Smooth muscle cell (in vitro differentiated cells): Measurements from ENCODE around the gene CNST. TPM values are rescaled to one million over a fixed set of nuclear protein-coding genes. Genes with fewer than 3 reads are reported as not detected.

Experiments used
- DNase-seq: peaks from one replicate; lab custom pipeline; 2025; ENCODE audit not compliant: unreplicated experiment; lab: John Stamatoyannopoulos, UW
- H2AFZ ChIP-seq: fragments of 200-600 bp; sonication (generic); 2 replicates; pipeline ENCODE4 v1.6.0; 2016; ENCODE audit warnings: antibody characterized with exemption, low read depth, mild to moderate bottlenecking
- H3F3A ChIP-seq: fragments of 200-600 bp; sonication (generic); 2 replicates; pipeline ENCODE4 v1.6.0; 2017; ENCODE audit warnings: antibody characterized with exemption, low read depth
- H3K27ac ChIP-seq: fragments of 200-600 bp; sonication (generic); 2 replicates; pipeline ENCODE4 v1.5.1; 2016; ENCODE audit warnings: low read depth, mild to moderate bottlenecking
- H3K27me3 ChIP-seq: fragments of 200-600 bp; sonication (generic); 2 replicates; pipeline ENCODE4 v1.6.1; 2016; ENCODE audit warnings: low read depth, mild to moderate bottlenecking
- H3K36me3 ChIP-seq: fragments of 200-600 bp; sonication (generic); 2 replicates; pipeline ENCODE4 v1.5.1; 2016; ENCODE audit warnings: low read depth
- H3K4me1 ChIP-seq: fragments of 200-600 bp; sonication (generic); 2 replicates; pipeline ENCODE4 v1.5.1; 2016; ENCODE audit warnings: low read depth
- H3K4me2 ChIP-seq: fragments of 200-600 bp; sonication (generic); 2 replicates; pipeline ENCODE4 v1.6.0; 2016; ENCODE audit warnings: mild to moderate bottlenecking
- H3K4me3 ChIP-seq: fragments of 200-600 bp; sonication (generic); 2 replicates; pipeline ENCODE4 v1.5.1; 2016; ENCODE audit warnings: mild to moderate bottlenecking
- H3K79me2 ChIP-seq: fragments of 200-600 bp; sonication (generic); 2 replicates; pipeline ENCODE4 v1.6.0; 2016; ENCODE audit warnings: low read depth, mild to moderate bottlenecking
- H3K9ac ChIP-seq: fragments of 200-600 bp; sonication (generic); 2 replicates; pipeline ENCODE4 v1.6.0; 2016; ENCODE audit warnings: low read depth
- H3K9me3 ChIP-seq: fragments of 200-600 bp; sonication (generic); replicated peaks from 2 replicates; pipeline ENCODE4 v1.5.1; 2016; ENCODE audit warnings: low read depth
- H4K20me1 ChIP-seq: fragments of 200-600 bp; sonication (generic); 2 replicates; pipeline ENCODE4 v1.6.0; 2016; ENCODE audit warnings: low read depth
- WGBS: methylation state at CpG from one replicate; pipeline ENCODE4 v1.1.7; 2016; ENCODE audit warnings: low lambda C conversion rate; 5-methylcytosine and 5-hydroxymethylcytosine counted together
- polyA plus RNA-seq: library from polyadenylated mRNA; unstranded; fragments of >200 nt; fragmentation: Nextera tagmentation; extraction: Ambion mirVana; gene quantifications from 2 replicates; pipeline ENCODE4 v1.2.1, GENCODE V29; 2016
- total RNA-seq: library from RNA; depleted of rRNA; stranded (reverse); fragments of >200 nt; gene quantifications from 2 replicates; pipeline ENCODE4 v1.2.3, GENCODE V29; 2014
- TF ChIP-seq, protein P1 (sequence below): fragments of 200-600 bp; sonication (generic); IDR thresholded peaks from 2 replicates; pipeline ENCODE4 v1.5.1; 2017; ENCODE audit warnings: borderline replicate concordance, mild to moderate bottlenecking, antibody characterized with exemption; ENCODE audit not compliant: insufficient read depth, poor library complexity, severe bottlenecking

CNST gene
- total and polyA plus RNA-seq, 2 experiments from 2014 or later: 6.7 to 16.9 TPM

DNA sequence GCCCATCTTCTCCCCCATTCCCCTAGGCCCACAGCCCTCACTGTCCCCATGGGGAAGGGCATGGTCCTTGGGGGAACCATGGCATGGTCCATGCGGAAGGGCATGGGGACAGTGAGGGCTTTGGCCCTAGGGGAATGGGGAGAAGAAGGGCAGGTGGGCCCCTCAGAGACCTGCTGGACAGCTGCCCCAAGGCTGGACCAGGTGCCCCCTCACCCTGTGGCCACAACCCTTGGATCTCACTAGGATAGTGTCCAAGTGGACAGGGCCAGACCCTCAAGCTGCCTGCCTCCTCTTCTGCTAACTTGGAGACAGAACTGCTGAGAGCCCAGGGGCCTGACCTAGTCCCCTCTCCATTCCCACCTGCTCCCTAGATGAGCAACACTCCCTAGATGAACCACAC lies 46.7 kb upstream of the CNST start:
- Histone ChIP-seq H3K79me2 (no peaks in the 10 kb centered on the region), H3F3A (no peaks in the 10 kb centered on the region), H3K4me1 (no peaks in the 10 kb centered on the region), H3K36me3 (no peaks in the 10 kb centered on the region), H2AFZ (no peak overlapping the region), H3K9me3 (no peaks in the 10 kb centered on the region), H3K27ac (no peak overlapping the region), H4K20me1 (no peaks in the 10 kb centered on the region), H3K4me2 (no peak overlapping the region), H3K4me3 (no peak overlapping the region), H3K27me3 (no peaks in the 10 kb centered on the region), H3K9ac (no peak overlapping the region)
- no peak for DNase-seq
- 100% methylated on average over 1 of the region's 1 CpG for WGBS
- TF ChIP-seq, protein P1, sequence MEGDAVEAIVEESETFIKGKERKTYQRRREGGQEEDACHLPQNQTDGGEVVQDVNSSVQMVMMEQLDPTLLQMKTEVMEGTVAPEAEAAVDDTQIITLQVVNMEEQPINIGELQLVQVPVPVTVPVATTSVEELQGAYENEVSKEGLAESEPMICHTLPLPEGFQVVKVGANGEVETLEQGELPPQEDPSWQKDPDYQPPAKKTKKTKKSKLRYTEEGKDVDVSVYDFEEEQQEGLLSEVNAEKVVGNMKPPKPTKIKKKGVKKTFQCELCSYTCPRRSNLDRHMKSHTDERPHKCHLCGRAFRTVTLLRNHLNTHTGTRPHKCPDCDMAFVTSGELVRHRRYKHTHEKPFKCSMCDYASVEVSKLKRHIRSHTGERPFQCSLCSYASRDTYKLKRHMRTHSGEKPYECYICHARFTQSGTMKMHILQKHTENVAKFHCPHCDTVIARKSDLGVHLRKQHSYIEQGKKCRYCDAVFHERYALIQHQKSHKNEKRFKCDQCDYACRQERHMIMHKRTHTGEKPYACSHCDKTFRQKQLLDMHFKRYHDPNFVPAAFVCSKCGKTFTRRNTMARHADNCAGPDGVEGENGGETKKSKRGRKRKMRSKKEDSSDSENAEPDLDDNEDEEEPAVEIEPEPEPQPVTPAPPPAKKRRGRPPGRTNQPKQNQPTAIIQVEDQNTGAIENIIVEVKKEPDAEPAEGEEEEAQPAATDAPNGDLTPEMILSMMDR: no peak

DNA sequence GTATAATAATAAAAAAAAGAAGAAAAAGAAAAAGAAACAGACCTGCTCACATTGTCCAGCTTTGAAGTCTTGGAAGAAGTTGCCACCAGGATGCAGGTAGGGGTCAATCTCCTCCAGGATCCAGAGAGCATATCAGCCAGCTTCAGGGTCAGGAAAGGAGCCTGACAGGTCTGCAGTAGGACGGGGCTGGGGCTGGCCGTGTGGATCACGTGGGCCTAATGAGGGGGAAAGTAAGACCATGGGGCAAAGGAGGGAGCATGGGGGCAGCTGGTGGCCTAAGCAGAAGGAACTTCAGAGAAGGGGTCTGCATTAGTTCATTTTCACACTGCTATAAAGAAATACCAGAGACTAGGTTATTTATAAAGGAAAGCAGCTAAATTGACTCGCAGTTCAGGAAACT lies 39.9 kb upstream of the CNST start:
- TF ChIP-seq, protein P1: no peak
- WGBS: 92% methylated on average over 4 of the region's 4 CpGs
- Histone ChIP-seq H3K27ac (no peak overlapping the region), H3K4me2 (no peak overlapping the region), H3K79me2 (no peaks in the 10 kb centered on the region), H3K4me3 (no peak overlapping the region), H2AFZ (no peak overlapping the region), H3K4me1 (no peaks in the 10 kb centered on the region), H4K20me1 (no peaks in the 10 kb centered on the region), H3K27me3 (no peaks in the 10 kb centered on the region), H3F3A (no peaks in the 10 kb centered on the region), H3K9ac (no peak overlapping the region), H3K36me3 (no peaks in the 10 kb centered on the region), H3K9me3 (no peaks in the 10 kb centered on the region)
- no peak for DNase-seq

DNA sequence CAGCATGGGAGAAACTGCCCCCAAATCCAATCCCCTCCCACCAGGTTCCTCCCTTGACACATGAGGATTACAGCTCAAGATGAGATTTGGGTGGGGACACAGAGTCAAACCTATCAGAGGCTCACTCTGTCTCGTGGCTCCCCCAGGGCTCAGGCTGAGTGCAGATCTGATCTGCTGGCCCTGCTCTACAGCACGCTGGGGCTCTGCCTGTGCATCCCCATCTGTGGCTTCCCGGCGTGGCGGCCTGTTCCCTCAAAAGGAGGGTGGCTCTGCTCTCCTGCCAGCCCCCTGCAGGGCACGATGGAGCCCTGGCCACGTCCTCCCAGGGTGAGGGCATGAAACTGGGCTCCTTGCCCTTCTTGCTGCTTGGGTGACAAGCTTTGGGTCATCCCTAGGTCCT lies 39.3 kb upstream of the CNST start:
- Histone ChIP-seq H4K20me1 (no peaks in the 10 kb centered on the region), H3K4me2 (no peak overlapping the region), H3K79me2 (no peaks in the 10 kb centered on the region), H3K9me3 (no peaks in the 10 kb centered on the region), H3K4me1 (no peaks in the 10 kb centered on the region), H3K36me3 (no peaks in the 10 kb centered on the region), H3F3A (no peaks in the 10 kb centered on the region), H3K9ac (no peak overlapping the region), H2AFZ (no peak overlapping the region), H3K27me3 (no peaks in the 10 kb centered on the region), H3K27ac (no peak overlapping the region), H3K4me3 (no peak overlapping the region)
- TF ChIP-seq, protein P1: no peak
- no peak for DNase-seq
- 89% methylated on average over 7 of the region's 7 CpGs for WGBS

DNA sequence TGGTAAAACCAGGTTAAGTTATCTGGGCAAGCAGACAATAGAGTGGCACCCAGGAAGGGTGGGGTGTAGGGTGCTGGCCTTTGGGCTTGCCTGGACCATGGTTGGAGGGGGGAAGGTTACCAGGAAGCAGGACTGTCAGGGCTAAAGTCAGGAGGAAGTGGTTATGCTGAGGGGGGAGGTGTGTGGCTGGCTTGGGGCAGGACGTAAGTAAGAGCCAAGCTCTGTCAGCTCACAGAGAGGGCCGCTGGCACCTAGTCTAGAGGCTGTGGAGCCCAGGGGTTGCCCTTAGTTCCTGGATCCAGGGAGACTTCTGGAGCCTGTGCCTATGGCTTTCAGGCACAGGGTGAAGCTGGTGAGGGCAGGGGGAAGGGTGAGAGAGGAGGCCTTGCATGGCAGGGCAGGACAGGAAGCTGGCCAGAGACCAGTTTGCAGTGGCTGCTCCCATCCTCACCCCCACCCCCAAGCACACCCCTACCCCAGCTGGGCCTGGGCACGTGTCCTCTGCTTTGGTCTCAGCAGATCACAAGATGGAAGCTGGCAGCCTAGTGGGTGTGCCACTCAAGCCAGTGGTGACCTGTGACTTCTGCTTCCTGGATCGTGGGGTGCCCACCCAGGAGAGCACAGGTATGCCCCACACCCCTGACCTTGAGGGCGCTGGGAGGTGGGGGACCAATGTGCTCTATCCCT lies 38.7 kb upstream of the CNST start:
- Histone ChIP-seq H3K27me3 (no peaks in the 10 kb centered on the region), H3K9ac (no peak overlapping the region), H4K20me1 (no peaks in the 10 kb centered on the region), H3K9me3 (no peaks in the 10 kb centered on the region), H3K79me2 (no peaks in the 10 kb centered on the region), H3K4me1 (no peaks in the 10 kb centered on the region), H3K4me2 (no peak overlapping the region), H2AFZ (no peak overlapping the region), H3K36me3 (no peaks in the 10 kb centered on the region), H3K27ac (no peak overlapping the region), H3F3A (no peaks in the 10 kb centered on the region), H3K4me3 (no peak overlapping the region)
- TF ChIP-seq, protein P1: no peak
- DNase-seq: no peak
- WGBS: 69% methylated on average over 5 of the region's 5 CpGs
